PC-9 (cell line): ENCODE measurements around the gene CIART. TPM values are rescaled to one million over a fixed set of nuclear protein-coding genes. Genes with fewer than 3 reads are reported as not detected.

Experiments used
- BruUV-seq: library from RNA; stranded (reverse); fragments of 400-500 nt; replicated peaks from 2 replicates; lab custom pipeline; 2021; lab: Mats Ljungman, UMichigan
- CTCF ChIA-PET: fragments of 300-600 bp; sonication (Branson Sonifier 250); formaldehyde crosslinking; loops from one replicate; lab custom pipeline; 2022; ENCODE audit warnings: antibody characterized with exemption; lab: Charles Lee
- POLR2A ChIA-PET: fragments of 300-600 bp; sonication (Branson Sonifier 250); formaldehyde crosslinking; loops from one replicate; lab custom pipeline; 2022; ENCODE audit warnings: antibody characterized with exemption; ENCODE audit not compliant: unreplicated experiment; lab: Charles Lee
- DNase-seq, 2 experiments: peaks; one replicate each; pipeline versions ENCODE4 v3.0.0 to v3.0.0-alpha.2; 2015 to 2022; ENCODE audit warnings: mixed read lengths in 1 of 2
- H2AFZ ChIP-seq: fragments of 200-600 bp; sonication (generic); 2 replicates; pipeline ENCODE4 v1.8.1; 2017; ENCODE audit warnings: antibody characterized with exemption
- H3F3A ChIP-seq: fragments of 200-600 bp; sonication (generic); 2 replicates; pipeline ENCODE4 v1.8.1; 2017; ENCODE audit warnings: antibody characterized with exemption, mild to moderate bottlenecking, low read depth; ENCODE audit not compliant: insufficient read depth
- H3K27ac ChIP-seq: fragments of 200-600 bp; sonication (generic); 2 replicates; pipeline ENCODE4 v1.6.1; 2016; ENCODE audit warnings: mixed run types
- H3K27me3 ChIP-seq: fragments of 200-600 bp; sonication (generic); 2 replicates; pipeline ENCODE4 v1.6.1; 2016; ENCODE audit warnings: low read depth, mixed run types; ENCODE audit not compliant: insufficient read depth
- H3K36me3 ChIP-seq: fragments of 200-600 bp; sonication (generic); 2 replicates; pipeline ENCODE4 v1.6.1; 2016; ENCODE audit warnings: low read depth, mixed run types
- H3K4me1 ChIP-seq: fragments of 200-600 bp; sonication (generic); replicated peaks from 2 replicates; pipeline ENCODE4 v1.6.1; 2016; ENCODE audit warnings: mixed run types; ENCODE audit not compliant: insufficient read depth
- H3K4me2 ChIP-seq: fragments of 200-600 bp; sonication (generic); 2 replicates; pipeline ENCODE4 v1.6.1; 2017; ENCODE audit warnings: mixed run types
- H3K4me3 ChIP-seq: fragments of 200-600 bp; sonication (generic); 2 replicates; pipeline ENCODE4 v1.6.1; 2016; ENCODE audit warnings: mixed run types
- H3K79me2 ChIP-seq: fragments of 200-600 bp; sonication (generic); 2 replicates; pipeline ENCODE4 v1.6.1; 2017; ENCODE audit warnings: low read depth, mixed run types
- H3K9me2 ChIP-seq: fragments of 200-600 bp; sonication (generic); 2 replicates; pipeline ENCODE4 v1.8.1; 2017; ENCODE audit warnings: mild to moderate bottlenecking; ENCODE audit not compliant: insufficient read depth
- H3K9me3 ChIP-seq: fragments of 200-600 bp; sonication (generic); 2 replicates; pipeline ENCODE4 v1.8.1; 2016; ENCODE audit warnings: low read depth; ENCODE audit not compliant: insufficient read depth
- H4K20me1 ChIP-seq: fragments of 200-600 bp; sonication (generic); 2 replicates; pipeline ENCODE4 v1.8.1; 2017; ENCODE audit not compliant: insufficient read depth
- CTCF ChIP-seq: fragments of 200-600 bp; sonication (generic); conservative IDR thresholded peaks from 2 replicates; pipeline ENCODE4 v1.6.1; 2017; ENCODE audit warnings: mixed run types, antibody characterized with exemption, mild to moderate bottlenecking, moderate library complexity
- EZH2 ChIP-seq: fragments of 200-600 bp; sonication (generic); IDR thresholded peaks from 2 replicates; pipeline ENCODE4 v1.8.0; 2017; ENCODE audit warnings: antibody characterized with exemption, low read depth
- intact Hi-C: fragments of 100-400 bp; cut with micrococcal nuclease; formaldehyde crosslinking; loops from one replicate; pipeline ENCODE4 v1.10.0; 2022; ENCODE audit not compliant: unreplicated experiment
- total RNA-seq: library from RNA; stranded (reverse); gene quantifications from 2 replicates; pipeline ENCODE4 v1.2.3, GENCODE V29; 2021

Gene CIART
- total RNA-seq, 1 experiment from 2014 or later: 16.6 TPM

- no peak for DNase-seq
- Histone ChIP-seq H3K79me2 (no peaks in the 10 kb centered on the region), H3K4me3 (no peak overlapping the region), H3K27ac (no peak overlapping the region), H4K20me1 (0 out of 2 replicates have a peak, but pooled peaks cover 3% of the 10 kb centered on the region), H3K36me3 (no peaks in the 10 kb centered on the region), H3K9me3 (no peaks in the 10 kb centered on the region), H3K4me2 (no peak overlapping the region), H3K9me2 (no peaks in the 10 kb centered on the region), H2AFZ (no peak overlapping the region), H3K4me1 (peaks cover 7% of the 10 kb centered on the region), H3F3A (peaks cover 7% of the 10 kb centered on the region; the same call in 1 of the 2 replicates), H3K27me3 (no peaks in the 10 kb centered on the region)
- no peak for TF ChIP-seq CTCF
- no peak for TF ChIP-seq EZH2
- ChIA-PET POLR2A (no interaction called here), CTCF (no interaction called here)
- intact Hi-C loops: loop anchor here (10.0 kb wide), 1 partner anchor 336 kb away; the partner anchor contains the start of gene ENSA
- no TSS peak for BruUV-seq
Observed at GRCh38 chr1:150288382-150288781, 6.0 kb downstream of the CIART start.

- Histone ChIP-seq H3K4me2 (no peak overlapping the region), H3K9me3 (no peaks in the 10 kb centered on the region), H3K9me2 (no peaks in the 10 kb centered on the region), H3K27ac (no peak overlapping the region), H2AFZ (no peak overlapping the region), H3K27me3 (no peaks in the 10 kb centered on the region), H3K36me3 (no peaks in the 10 kb centered on the region), H3K4me1 (peaks cover 8% of the 10 kb centered on the region), H3K79me2 (peaks cover 1% of the 10 kb centered on the region), H4K20me1 (0 out of 2 replicates have a peak, but pooled peaks cover 3% of the 10 kb centered on the region), H3K4me3 (no peak overlapping the region), H3F3A (peaks cover 7% of the 10 kb centered on the region; the same call in 1 of the 2 replicates)
- DNase-seq: no peak
- no TSS peak for BruUV-seq
- ChIA-PET POLR2A (no interaction called here), CTCF (no interaction called here)
- no peak for TF ChIP-seq EZH2
- TF ChIP-seq CTCF: no peak
- intact Hi-C loops: loop anchor here (10.0 kb wide), 1 partner anchor 336 kb away; the partner anchor contains the start of gene ENSA
Observed at GRCh38 chr1:150288822-150289221, 6.5 kb downstream of the CIART start.

- ChIA-PET POLR2A (no interaction called here), CTCF (no interaction called here)
- peaks cover 15% of the 10 kb centered on the region for H3K4me1 ChIP-seq
- H3K79me2 ChIP-seq: peaks cover 33% of the 10 kb centered on the region
- BruUV-seq: TSS peak; percentile 98
- peak within 1 kb of the TSS; percentile 99 for H2AFZ ChIP-seq
- peak within 1 kb of the TSS; percentile 89 for H3K4me2 ChIP-seq
- peak within 1 kb of the TSS; percentile 91 for H3K4me3 ChIP-seq
- H3K9me3 ChIP-seq: no peaks in the 10 kb centered on the region
- H3K36me3 ChIP-seq: peaks cover 23% of the 10 kb centered on the region
- intact Hi-C loops: no loop called here
- no peaks in the 10 kb centered on the region for H3K9me2 ChIP-seq
- peaks cover 7% of the 10 kb centered on the region; the same call in 1 of the 2 replicates for H3F3A ChIP-seq
- no peaks in the 10 kb centered on the region for H3K27me3 ChIP-seq
- TF ChIP-seq CTCF (no peak), EZH2 (no peak)
- peak; percentile 82 to 87 for DNase-seq
- H3K27ac ChIP-seq: peak within 1 kb of the TSS; percentile 69
- H4K20me1 ChIP-seq: no peaks in the 10 kb centered on the region
Observed at GRCh38 chr1:150293433-150294253, 11.3 kb downstream of the CIART start, which contains the start of gene MRPS21. Gene MRPS21, plus strand, starts transcription at chr1:150293861. Its CDS starts 506 bp downstream, at chr1:150294367.
